ENCODE results near the gene GRK5.

GRCh38 chr10:119221201-119221600 lies 13.8 kb downstream of the GRK5 start:
- TF ChIP-seq CTCF (conservative IDR thresholded peaks at IDR 0.05) (no peak), EZH2 (IDR thresholded peaks at IDR 0.05; ENCODE audit: low read depth) (no peak)

Measured in PC-9 (cell line).